Measurements from ENCODE around the gene SPPL2C. TPM values are rescaled to one million over a fixed set of nuclear protein-coding genes. Genes with fewer than 3 reads are reported as not detected.

The SPPL2C gene
- polyA plus RNA-seq, 1 donor (not counting 4 experiments of a cell fraction or from before 2014, with no cell fraction given) = not detected

DNA sequence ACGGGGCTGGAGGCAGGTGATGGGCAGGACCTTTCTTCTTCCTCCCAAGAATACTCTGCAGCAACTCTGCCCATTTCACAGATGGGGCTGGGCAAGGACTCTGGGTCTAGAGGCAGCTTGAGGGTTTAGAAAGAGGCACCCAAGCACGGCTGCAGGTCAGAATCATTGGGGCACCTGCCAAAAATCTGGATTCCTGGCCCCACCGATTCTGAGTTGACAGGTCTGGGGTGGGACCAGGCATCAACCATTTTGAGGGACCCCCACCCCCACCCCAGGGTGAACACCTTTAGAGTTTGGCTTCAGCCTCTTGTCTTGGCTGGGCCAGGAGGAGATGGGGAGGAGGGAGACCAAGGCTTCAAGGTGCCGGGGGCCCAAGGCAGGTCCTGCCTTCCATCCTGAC is 5.3 kb downstream of the SPPL2C start:
- TF ChIP-seq, protein P1, sequence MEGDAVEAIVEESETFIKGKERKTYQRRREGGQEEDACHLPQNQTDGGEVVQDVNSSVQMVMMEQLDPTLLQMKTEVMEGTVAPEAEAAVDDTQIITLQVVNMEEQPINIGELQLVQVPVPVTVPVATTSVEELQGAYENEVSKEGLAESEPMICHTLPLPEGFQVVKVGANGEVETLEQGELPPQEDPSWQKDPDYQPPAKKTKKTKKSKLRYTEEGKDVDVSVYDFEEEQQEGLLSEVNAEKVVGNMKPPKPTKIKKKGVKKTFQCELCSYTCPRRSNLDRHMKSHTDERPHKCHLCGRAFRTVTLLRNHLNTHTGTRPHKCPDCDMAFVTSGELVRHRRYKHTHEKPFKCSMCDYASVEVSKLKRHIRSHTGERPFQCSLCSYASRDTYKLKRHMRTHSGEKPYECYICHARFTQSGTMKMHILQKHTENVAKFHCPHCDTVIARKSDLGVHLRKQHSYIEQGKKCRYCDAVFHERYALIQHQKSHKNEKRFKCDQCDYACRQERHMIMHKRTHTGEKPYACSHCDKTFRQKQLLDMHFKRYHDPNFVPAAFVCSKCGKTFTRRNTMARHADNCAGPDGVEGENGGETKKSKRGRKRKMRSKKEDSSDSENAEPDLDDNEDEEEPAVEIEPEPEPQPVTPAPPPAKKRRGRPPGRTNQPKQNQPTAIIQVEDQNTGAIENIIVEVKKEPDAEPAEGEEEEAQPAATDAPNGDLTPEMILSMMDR (optimal IDR thresholded peaks at IDR 0.05 in 1 of 3, IDR thresholded peaks at IDR 0.05 in 1 of 3, conservative IDR thresholded peaks at IDR 0.05 in 1 of 3; ENCODE audit: extremely low read depth in 1 of 3, insufficient read depth in 2 of 3, low read length in 3 of 3) = no peak
- no peak for TF ChIP-seq EZH2 (IDR thresholded peaks at IDR 0.05; ENCODE audit: low read length)
- dilution Hi-C loops (cut with MboI; ENCODE audit: extremely low pct_ligation_motif_present, low sequenced_read_pairs) = loop anchor here (25.0 kb wide), 1 partner anchor 213 kb away; no protein-coding TSS in a partner anchor
- DNase-seq (ENCODE audit: low read depth, low spot score) (no peak), FAIRE-seq (no peak)
- H3K9me3 ChIP-seq (ENCODE audit: control insufficient read depth, low read depth, low read length) = no peaks in the 10 kb centered on the region
- no peaks in the 10 kb centered on the region for H3K9me1 ChIP-seq (ENCODE audit: control insufficient read depth, extremely low read depth, insufficient read depth, low read length)
- no peak overlapping the region for H3K4me2 ChIP-seq (ENCODE audit: control insufficient read depth, extremely low read depth, insufficient read depth, low read depth, low read length)
- H4K20me1 ChIP-seq (ENCODE audit: control insufficient read depth, extremely low read depth, insufficient read depth, low read length) = no peaks in the 10 kb centered on the region
- no peak overlapping the region for H3K9ac ChIP-seq (ENCODE audit: control insufficient read depth, extremely low read depth, insufficient read depth, low read length)
- H3K4me1 ChIP-seq (ENCODE audit: control insufficient read depth, extremely low read depth, insufficient read depth, low read length) = no peaks in the 10 kb centered on the region
- no peak overlapping the region for H3K27ac ChIP-seq (ENCODE audit: control insufficient read depth, insufficient read depth, low read length)
- H3K79me2 ChIP-seq (ENCODE audit: control insufficient read depth, insufficient read depth, low read length) = no peaks in the 10 kb centered on the region
- H3K27me3 ChIP-seq (ENCODE audit: control insufficient read depth, extremely low read depth, insufficient read depth, low read length) = no peaks in the 10 kb centered on the region
- H2AFZ ChIP-seq (ENCODE audit: control insufficient read depth, low read length) = no peak overlapping the region
- no peaks in the 10 kb centered on the region for H3K36me3 ChIP-seq (ENCODE audit: control insufficient read depth in 2 of 2, extremely low read depth in 1 of 2, insufficient read depth in 2 of 2, low read length in 2 of 2)
- H3K4me3 ChIP-seq (ENCODE audit: control insufficient read depth in 2 of 3, extremely low read depth in 1 of 3, insufficient read depth in 2 of 3, low read depth in 1 of 3, low read length in 3 of 3) = no peak overlapping the region

DNA sequence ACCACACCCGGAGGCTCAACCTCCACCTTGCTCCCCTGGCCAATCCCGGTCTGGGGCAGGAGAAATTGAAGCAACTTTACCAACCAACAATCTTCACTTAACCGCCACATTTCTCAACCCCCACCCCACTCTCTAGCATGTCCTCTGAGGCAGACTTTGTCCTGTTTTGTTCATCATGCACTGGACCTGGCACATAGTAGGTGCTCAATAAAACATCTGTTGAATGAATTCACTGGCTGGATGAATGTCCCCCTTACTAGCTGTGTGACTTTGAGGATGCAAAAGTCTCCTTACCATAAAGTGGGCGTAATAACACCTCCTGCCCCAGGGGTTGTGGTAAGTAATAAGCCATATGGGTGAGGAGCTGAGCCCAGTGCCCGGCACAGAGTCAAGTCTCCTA is 5.8 kb downstream of the SPPL2C start:
- H2AFZ ChIP-seq (ENCODE audit: control insufficient read depth, low read length) = no peak overlapping the region
- dilution Hi-C loops (cut with MboI; ENCODE audit: extremely low pct_ligation_motif_present, low sequenced_read_pairs) = loop anchor here (25.0 kb wide), 1 partner anchor 213 kb away; no protein-coding TSS in a partner anchor
- H3K9me3 ChIP-seq (ENCODE audit: control insufficient read depth, low read depth, low read length) = no peaks in the 10 kb centered on the region
- H3K79me2 ChIP-seq (ENCODE audit: control insufficient read depth, insufficient read depth, low read length) = no peaks in the 10 kb centered on the region
- no peak for FAIRE-seq
- TF ChIP-seq, protein P1 (optimal IDR thresholded peaks at IDR 0.05 in 1 of 3, IDR thresholded peaks at IDR 0.05 in 1 of 3, conservative IDR thresholded peaks at IDR 0.05 in 1 of 3; ENCODE audit: extremely low read depth in 1 of 3, insufficient read depth in 2 of 3, low read length in 3 of 3) = no peak
- TF ChIP-seq EZH2 (IDR thresholded peaks at IDR 0.05; ENCODE audit: low read length) = no peak
- H3K4me2 ChIP-seq (ENCODE audit: control insufficient read depth, extremely low read depth, insufficient read depth, low read depth, low read length) = no peak overlapping the region
- no peak overlapping the region for H3K9ac ChIP-seq (ENCODE audit: control insufficient read depth, extremely low read depth, insufficient read depth, low read length)
- no peak overlapping the region for H3K27ac ChIP-seq (ENCODE audit: control insufficient read depth, insufficient read depth, low read length)
- H3K9me1 ChIP-seq (ENCODE audit: control insufficient read depth, extremely low read depth, insufficient read depth, low read length) = no peaks in the 10 kb centered on the region
- H4K20me1 ChIP-seq (ENCODE audit: control insufficient read depth, extremely low read depth, insufficient read depth, low read length) = no peaks in the 10 kb centered on the region
- no peaks in the 10 kb centered on the region for H3K36me3 ChIP-seq (ENCODE audit: control insufficient read depth in 2 of 2, extremely low read depth in 1 of 2, insufficient read depth in 2 of 2, low read length in 2 of 2)
- no peak overlapping the region for H3K4me3 ChIP-seq (ENCODE audit: control insufficient read depth in 2 of 3, extremely low read depth in 1 of 3, insufficient read depth in 2 of 3, low read depth in 1 of 3, low read length in 3 of 3)
- H3K27me3 ChIP-seq (ENCODE audit: control insufficient read depth, extremely low read depth, insufficient read depth, low read length) = no peaks in the 10 kb centered on the region
- no peak for DNase-seq (ENCODE audit: low read depth, low spot score)
- no peaks in the 10 kb centered on the region for H3K4me1 ChIP-seq (ENCODE audit: control insufficient read depth, extremely low read depth, insufficient read depth, low read length)
